ENCODE data around the gene TNRC18. TPM values are rescaled to one million over a fixed set of nuclear protein-coding genes. Genes with fewer than 3 reads are reported as not detected.

TNRC18 gene
- total and polyA plus RNA-seq, 9 of the 15 experiments (the other 6 are each of a cell fraction or from before 2014, with no cell fraction given), result 0.03 to 43.2 (median 18.0) TPM

- TF ChIP-seq, protein P1, sequence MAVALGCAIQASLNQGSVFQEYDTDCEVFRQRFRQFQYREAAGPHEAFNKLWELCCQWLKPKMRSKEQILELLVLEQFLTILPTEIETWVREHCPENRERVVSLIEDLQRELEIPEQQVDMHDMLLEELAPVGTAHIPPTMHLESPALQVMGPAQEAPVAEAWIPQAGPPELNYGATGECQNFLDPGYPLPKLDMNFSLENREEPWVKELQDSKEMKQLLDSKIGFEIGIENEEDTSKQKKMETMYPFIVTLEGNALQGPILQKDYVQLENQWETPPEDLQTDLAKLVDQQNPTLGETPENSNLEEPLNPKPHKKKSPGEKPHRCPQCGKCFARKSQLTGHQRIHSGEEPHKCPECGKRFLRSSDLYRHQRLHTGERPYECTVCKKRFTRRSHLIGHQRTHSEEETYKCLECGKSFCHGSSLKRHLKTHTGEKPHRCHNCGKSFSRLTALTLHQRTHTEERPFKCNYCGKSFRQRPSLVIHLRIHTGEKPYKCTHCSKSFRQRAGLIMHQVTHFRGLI (CRISPR knock-in tag; IDR thresholded peaks at IDR 0.05), result peak; percentile 65; the same call in 1 of the 2 replicates
- TF ChIP-seq TCF7 (IDR thresholded peaks at IDR 0.05; ENCODE audit: borderline replicate concordance) (no peak), ZNF175 (CRISPR knock-in tag; IDR thresholded peaks at IDR 0.05; ENCODE audit: low read depth) (no peak), GATAD2B (IDR thresholded peaks at IDR 0.05; ENCODE audit: borderline replicate concordance) (no peak), ZNF12 (CRISPR knock-in tag; IDR thresholded peaks at IDR 0.05) (no peak), PHB2 (IDR thresholded peaks at IDR 0.05; ENCODE audit: low read depth) (no peak), BACH1 (tag; IDR thresholded peaks at IDR 0.05) (no peak), ESRRB (CRISPR knock-in tag; IDR thresholded peaks at IDR 0.05; ENCODE audit: borderline replicate concordance) (no peak), BHLHE40 (IDR thresholded peaks at IDR 0.05; ENCODE audit: low read length) (no peak), ZNF124 (CRISPR knock-in tag; IDR thresholded peaks at IDR 0.05) (no peak), SLC30A9 (CRISPR knock-in tag; IDR thresholded peaks at IDR 0.05) (no peak), SAFB2 (IDR thresholded peaks at IDR 0.05; ENCODE audit: borderline replicate concordance, low read depth, low read length, severe bottlenecking) (no peak), ZBTB43 (CRISPR knock-in tag; IDR thresholded peaks at IDR 0.05) (no peak), FIP1L1 (IDR thresholded peaks at IDR 0.05; ENCODE audit: low read depth, low read length, poor library complexity, severe bottlenecking) (no peak), ZNF644 (tag; IDR thresholded peaks at IDR 0.05; ENCODE audit: low read depth) (no peak), DNMT1 (IDR thresholded peaks at IDR 0.05) (no peak), ERF (CRISPR knock-in tag; IDR thresholded peaks at IDR 0.05) (no peak; the same call in 1 of the 2 replicates), ZNF57 (CRISPR knock-in tag; IDR thresholded peaks at IDR 0.05) (no peak), TFAP4 (CRISPR knock-in tag; IDR thresholded peaks at IDR 0.05; ENCODE audit: borderline replicate concordance) (no peak), MIER1 (IDR thresholded peaks at IDR 0.05; ENCODE audit: low read depth) (no peak), ZNF280B (CRISPR knock-in tag; IDR thresholded peaks at IDR 0.05) (no peak), MCM5 (IDR thresholded peaks at IDR 0.05; ENCODE audit: low read depth) (no peak)
- TF ChIP-seq, protein P2, sequence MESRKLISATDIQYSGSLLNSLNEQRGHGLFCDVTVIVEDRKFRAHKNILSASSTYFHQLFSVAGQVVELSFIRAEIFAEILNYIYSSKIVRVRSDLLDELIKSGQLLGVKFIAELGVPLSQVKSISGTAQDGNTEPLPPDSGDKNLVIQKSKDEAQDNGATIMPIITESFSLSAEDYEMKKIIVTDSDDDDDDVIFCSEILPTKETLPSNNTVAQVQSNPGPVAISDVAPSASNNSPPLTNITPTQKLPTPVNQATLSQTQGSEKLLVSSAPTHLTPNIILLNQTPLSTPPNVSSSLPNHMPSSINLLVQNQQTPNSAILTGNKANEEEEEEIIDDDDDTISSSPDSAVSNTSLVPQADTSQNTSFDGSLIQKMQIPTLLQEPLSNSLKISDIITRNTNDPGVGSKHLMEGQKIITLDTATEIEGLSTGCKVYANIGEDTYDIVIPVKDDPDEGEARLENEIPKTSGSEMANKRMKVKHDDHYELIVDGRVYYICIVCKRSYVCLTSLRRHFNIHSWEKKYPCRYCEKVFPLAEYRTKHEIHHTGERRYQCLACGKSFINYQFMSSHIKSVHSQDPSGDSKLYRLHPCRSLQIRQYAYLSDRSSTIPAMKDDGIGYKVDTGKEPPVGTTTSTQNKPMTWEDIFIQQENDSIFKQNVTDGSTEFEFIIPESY (CRISPR knock-in tag; IDR thresholded peaks at IDR 0.05), result no peak
Measured at GRCh38 chr7:5452937-5453540, 29.4 kb upstream of the TNRC18 start (continued).
